ENCODE results near the gene CCDC90B.

The CCDC90B gene

DNA sequence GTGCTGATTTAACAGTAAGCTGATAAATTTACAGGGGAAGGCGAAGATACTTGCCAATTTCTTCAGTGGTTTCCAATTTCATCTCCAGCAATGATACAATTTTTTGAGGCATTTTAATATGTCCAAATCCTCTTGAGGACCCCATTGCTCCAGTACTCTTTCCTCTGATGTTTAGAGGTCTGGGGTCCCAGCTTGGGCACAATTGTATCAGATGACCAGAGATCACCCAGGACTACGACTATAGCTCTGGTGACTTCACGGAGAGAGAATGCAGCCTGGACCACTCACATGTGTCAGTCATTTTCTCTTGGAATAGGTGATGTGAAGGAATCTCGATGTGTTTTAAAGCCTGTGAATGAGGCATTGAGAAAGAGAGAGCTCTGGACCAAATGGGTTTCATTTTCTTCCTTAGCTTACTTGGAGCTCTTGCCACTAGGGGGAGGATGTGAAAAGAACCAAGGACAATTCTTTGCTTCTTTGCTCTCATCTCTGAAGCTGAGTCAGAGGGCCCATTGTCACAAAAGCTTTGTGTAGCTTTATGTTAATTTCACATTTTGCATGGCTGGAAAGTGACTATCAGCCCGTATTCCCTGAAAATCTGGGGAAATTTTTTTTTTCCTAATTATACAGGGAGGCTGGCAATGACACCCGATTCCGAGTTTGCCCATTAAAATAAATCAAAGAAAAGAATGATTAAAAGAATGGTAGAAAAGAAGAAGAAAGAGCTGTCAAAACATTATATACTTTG is 6.7 kb upstream of the CCDC90B start:
- H3K4me1 ChIP-seq (ENCODE audit: control insufficient read depth in 5 of 5, insufficient read depth in 5 of 5, low read length in 5 of 5) = peaks cover 0 to 4% (median 2%) of the 10 kb centered on the region in 5 donors
- H3K36me3 ChIP-seq (ENCODE audit: control insufficient read depth in 5 of 5, insufficient read depth in 5 of 5, low read length in 5 of 5) = no peaks in the 10 kb centered on the region
- no peaks in the 10 kb centered on the region for H3K9me3 ChIP-seq (ENCODE audit: control insufficient read depth in 5 of 5, low read length in 5 of 5)
- no peaks in the 10 kb centered on the region for H3K27me3 ChIP-seq (ENCODE audit: control insufficient read depth in 5 of 5, insufficient read depth in 4 of 5, low read length in 5 of 5)
- peak overlapping the region in 1 of 5 donors; percentile 19 for H3K9ac ChIP-seq (ENCODE audit: low read length in 5 of 5)
- no peak overlapping the region for H3K27ac ChIP-seq (ENCODE audit: low read depth, low read length)
- H3K4me3 ChIP-seq (ENCODE audit: low read depth in 1 of 5, low read length in 5 of 5) = peak overlapping the region in 2 of 5 donors; percentile 23 to 35

DNA sequence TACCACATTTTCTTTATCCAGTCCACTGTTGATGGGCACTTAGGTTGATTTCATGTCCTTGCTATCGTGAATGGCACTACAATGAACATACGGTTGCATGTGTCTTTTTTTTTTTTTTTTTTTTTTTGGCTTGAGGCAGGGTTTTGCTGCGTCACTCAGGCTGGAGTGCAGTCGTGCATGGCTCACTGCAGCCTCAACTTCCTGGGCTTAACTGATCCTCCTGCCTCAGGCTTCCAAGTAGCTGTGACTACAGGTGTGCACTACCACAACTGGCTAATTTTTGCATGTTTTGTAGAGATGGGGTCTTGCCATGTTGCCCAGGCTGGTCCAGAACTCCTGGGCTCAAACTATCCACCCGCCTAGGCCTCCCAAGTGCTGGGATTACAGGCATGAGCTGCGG is 1.5 kb upstream of the CCDC90B start:
- Histone ChIP-seq H3K4me1 (ENCODE audit: control insufficient read depth in 5 of 5, insufficient read depth in 5 of 5, low read length in 5 of 5) (peaks cover 6 to 32% (median 30%) of the 10 kb centered on the region in 5 donors), H3K9me3 (ENCODE audit: control insufficient read depth in 5 of 5, low read length in 5 of 5) (no peaks in the 10 kb centered on the region), H3K27ac (ENCODE audit: low read depth, low read length) (no peak overlapping the region), H3K27me3 (ENCODE audit: control insufficient read depth in 5 of 5, insufficient read depth in 4 of 5, low read length in 5 of 5) (no peaks in the 10 kb centered on the region), H3K36me3 (ENCODE audit: control insufficient read depth in 5 of 5, insufficient read depth in 5 of 5, low read length in 5 of 5) (no peaks in the 10 kb centered on the region), H3K4me3 (ENCODE audit: low read depth in 1 of 5, low read length in 5 of 5) (no peak overlapping the region), H3K9ac (ENCODE audit: low read length in 5 of 5) (no peak overlapping the region)

DNA sequence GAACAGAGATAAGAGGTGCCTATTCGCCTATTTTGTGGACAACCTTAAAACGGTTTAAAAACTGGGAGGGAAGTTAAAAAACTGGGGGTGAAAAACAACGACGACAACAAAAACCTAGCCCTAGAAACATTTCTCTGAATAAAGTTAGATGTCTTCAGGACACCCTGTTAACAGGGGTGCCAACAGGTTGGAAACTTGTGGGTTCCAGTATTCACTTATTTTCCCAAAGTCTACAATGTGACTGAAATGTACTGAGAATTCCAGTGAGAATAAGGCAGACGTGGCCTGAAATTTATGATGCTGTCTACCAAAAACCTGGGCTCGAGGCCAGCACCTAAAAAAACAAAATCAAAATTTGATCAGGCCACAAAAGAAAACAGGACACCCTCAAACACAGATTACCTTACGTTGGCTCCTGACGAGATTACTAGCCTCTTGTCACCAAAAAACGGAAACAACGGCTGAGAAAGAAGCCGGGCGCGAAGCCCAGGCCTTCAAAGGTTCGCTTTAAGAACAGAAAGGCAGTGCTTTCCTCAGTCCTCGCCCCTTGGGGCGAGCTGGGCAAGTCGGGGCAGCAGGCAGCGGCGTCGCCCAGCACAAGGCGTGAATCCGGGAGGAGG is 906 bp downstream of the CCDC90B start:
- peak overlapping the region; percentile 80 to 99 (median 95) for H3K9ac ChIP-seq (ENCODE audit: low read length in 5 of 5)
- peaks cover 6 to 42% (median 39%) of the 10 kb centered on the region in 5 donors for H3K4me1 ChIP-seq (ENCODE audit: control insufficient read depth in 5 of 5, insufficient read depth in 5 of 5, low read length in 5 of 5)

DNA sequence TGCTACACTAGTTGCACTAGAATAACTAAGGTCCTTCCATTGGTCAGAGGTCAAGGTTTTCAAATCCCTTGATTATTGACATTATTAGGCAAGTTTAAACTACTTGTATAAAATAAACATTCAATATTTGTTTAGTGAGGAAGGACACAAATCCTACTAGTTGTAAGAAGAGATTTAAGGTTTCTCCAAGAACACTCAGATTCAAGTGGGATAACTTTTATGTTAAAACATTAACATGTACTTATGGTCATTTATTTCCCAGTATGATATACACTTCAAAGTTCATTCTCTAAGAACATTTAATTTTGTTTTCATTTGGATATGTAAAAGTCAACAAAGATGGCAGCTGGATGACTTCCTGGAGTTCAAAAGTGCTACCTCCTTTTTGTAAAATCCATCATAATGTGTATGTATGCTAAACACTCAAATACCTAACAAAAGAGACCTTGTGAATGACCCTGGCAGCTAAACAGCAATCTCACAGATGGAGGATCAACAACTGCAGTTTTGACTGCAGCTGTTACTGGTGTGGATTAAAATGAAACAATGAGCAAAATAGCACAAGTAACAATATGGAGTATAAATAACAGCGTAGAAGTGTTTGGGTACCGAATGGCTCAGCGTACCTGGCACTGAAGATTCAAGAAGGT is 1.5 kb downstream of the CCDC90B start:
- Histone ChIP-seq H3K36me3 (ENCODE audit: control insufficient read depth in 5 of 5, insufficient read depth in 5 of 5, low read length in 5 of 5) (peaks cover 0 to 3% (median 0%) of the 10 kb centered on the region in 5 donors), H3K27me3 (ENCODE audit: control insufficient read depth in 5 of 5, insufficient read depth in 4 of 5, low read length in 5 of 5) (no peaks in the 10 kb centered on the region), H3K9ac (ENCODE audit: low read length in 5 of 5) (peak overlapping the region; percentile 80 to 99 (median 95)), H3K27ac (ENCODE audit: low read depth, low read length) (peak overlapping the region; percentile 97), H3K4me3 (ENCODE audit: low read depth in 1 of 5, low read length in 5 of 5) (peak overlapping the region; percentile 82 to 97 (median 91)), H3K4me1 (ENCODE audit: control insufficient read depth in 5 of 5, insufficient read depth in 5 of 5, low read length in 5 of 5) (peaks cover 6 to 42% (median 39%) of the 10 kb centered on the region in 5 donors), H3K9me3 (ENCODE audit: control insufficient read depth in 5 of 5, low read length in 5 of 5) (no peaks in the 10 kb centered on the region)

More for the DNA sequence above, 906 bp downstream of the CCDC90B start:
- no peaks in the 10 kb centered on the region for H3K36me3 ChIP-seq (ENCODE audit: control insufficient read depth in 5 of 5, insufficient read depth in 5 of 5, low read length in 5 of 5)
- no peaks in the 10 kb centered on the region for H3K27me3 ChIP-seq (ENCODE audit: control insufficient read depth in 5 of 5, insufficient read depth in 4 of 5, low read length in 5 of 5)
- H3K9me3 ChIP-seq (ENCODE audit: control insufficient read depth in 5 of 5, low read length in 5 of 5) = no peaks in the 10 kb centered on the region
- H3K4me3 ChIP-seq (ENCODE audit: low read depth in 1 of 5, low read length in 5 of 5) = peak overlapping the region; percentile 82 to 97 (median 91)
- H3K27ac ChIP-seq (ENCODE audit: low read depth, low read length) = peak overlapping the region; percentile 97

DNA sequence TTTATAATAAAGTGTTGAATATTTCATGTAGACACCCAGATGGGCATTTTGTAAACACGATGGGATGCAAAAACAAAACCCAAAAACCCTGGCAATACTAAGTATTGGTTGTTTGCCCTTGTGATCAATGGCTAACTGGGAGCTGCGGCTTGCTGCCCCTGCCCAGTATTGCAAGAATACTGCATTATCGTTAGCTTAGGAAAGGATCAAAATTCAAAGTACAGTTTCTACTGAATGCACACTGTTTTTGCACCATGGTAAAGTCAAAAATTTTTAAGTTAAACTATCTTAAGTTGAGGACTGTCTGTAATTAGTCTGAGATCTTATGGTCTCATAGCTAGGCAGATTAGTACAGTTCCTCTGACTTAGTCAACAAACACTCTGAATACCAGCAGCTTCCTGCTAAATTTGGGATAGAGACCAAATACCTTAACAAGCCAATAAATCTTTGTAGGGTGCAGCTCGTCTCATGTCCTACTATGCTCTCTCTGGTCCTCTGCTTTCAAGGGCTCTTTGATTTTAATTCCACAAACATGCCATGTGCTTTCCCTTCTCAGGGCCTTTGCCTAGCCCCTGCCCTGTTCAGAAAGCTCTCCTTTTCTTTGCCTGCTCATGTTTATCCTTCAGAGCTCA is 4.0 kb downstream of the CCDC90B start:
- Histone ChIP-seq H3K36me3 (ENCODE audit: control insufficient read depth in 5 of 5, insufficient read depth in 5 of 5, low read length in 5 of 5) (peaks cover 8 to 14% (median 10%) of the 10 kb centered on the region in 5 donors), H3K4me1 (ENCODE audit: control insufficient read depth in 5 of 5, insufficient read depth in 5 of 5, low read length in 5 of 5) (peaks cover 6 to 42% (median 39%) of the 10 kb centered on the region in 5 donors), H3K9ac (ENCODE audit: low read length in 5 of 5) (no peak overlapping the region), H3K4me3 (ENCODE audit: low read depth in 1 of 5, low read length in 5 of 5) (no peak overlapping the region), H3K27ac (ENCODE audit: low read depth, low read length) (no peak overlapping the region), H3K9me3 (ENCODE audit: control insufficient read depth in 5 of 5, low read length in 5 of 5) (no peaks in the 10 kb centered on the region), H3K27me3 (ENCODE audit: control insufficient read depth in 5 of 5, insufficient read depth in 4 of 5, low read length in 5 of 5) (no peaks in the 10 kb centered on the region)

DNA sequence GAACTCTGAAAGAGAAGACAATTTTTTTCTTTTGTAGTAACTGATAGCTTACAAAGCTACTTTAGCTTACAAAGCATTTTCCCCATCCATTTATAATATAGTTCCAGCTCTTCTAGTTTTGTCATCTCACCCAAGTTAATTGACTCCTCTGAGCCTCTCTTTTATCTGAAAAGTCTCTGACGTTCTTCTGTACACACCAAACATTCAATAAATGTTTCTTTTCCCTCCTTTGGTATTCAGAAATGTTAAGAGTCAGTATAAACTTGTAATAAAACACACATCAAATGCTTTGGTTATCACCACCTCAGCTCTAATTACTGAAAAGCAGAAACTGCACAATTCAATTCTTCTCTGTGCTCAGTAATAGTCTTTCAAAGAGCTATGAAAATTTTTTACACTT is 5.9 kb downstream of the CCDC90B start:
- Histone ChIP-seq H3K9me3 (ENCODE audit: control insufficient read depth in 5 of 5, low read length in 5 of 5) (no peaks in the 10 kb centered on the region), H3K9ac (ENCODE audit: low read length in 5 of 5) (no peak overlapping the region), H3K27me3 (ENCODE audit: control insufficient read depth in 5 of 5, insufficient read depth in 4 of 5, low read length in 5 of 5) (no peaks in the 10 kb centered on the region), H3K27ac (ENCODE audit: low read depth, low read length) (no peak overlapping the region), H3K4me3 (ENCODE audit: low read depth in 1 of 5, low read length in 5 of 5) (no peak overlapping the region), H3K36me3 (ENCODE audit: control insufficient read depth in 5 of 5, insufficient read depth in 5 of 5, low read length in 5 of 5) (peaks cover 21 to 27% (median 24%) of the 10 kb centered on the region in 5 donors), H3K4me1 (ENCODE audit: control insufficient read depth in 5 of 5, insufficient read depth in 5 of 5, low read length in 5 of 5) (peaks cover 3 to 36% (median 34%) of the 10 kb centered on the region in 5 donors)

DNA sequence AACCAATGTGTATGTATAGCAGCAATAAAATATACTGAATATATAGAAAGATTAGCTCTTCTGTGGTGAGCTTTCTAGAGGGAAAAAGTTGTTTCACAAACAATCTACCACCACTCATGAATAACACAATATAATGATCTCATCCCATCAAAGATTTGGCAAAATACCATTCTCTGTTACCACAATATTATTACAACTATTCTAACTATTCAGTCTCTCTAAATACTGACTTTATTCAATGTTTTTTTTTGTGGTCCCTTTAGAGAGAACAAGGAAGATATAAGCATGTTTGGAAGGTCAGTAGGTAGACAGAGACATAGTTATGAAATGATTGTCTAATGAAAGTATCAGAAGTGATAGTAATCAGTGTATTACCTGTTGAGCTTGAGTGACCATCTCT is 7.8 kb downstream of the CCDC90B start:
- Histone ChIP-seq H3K4me3 (ENCODE audit: low read depth in 1 of 5, low read length in 5 of 5) (no peak overlapping the region), H3K9me3 (ENCODE audit: control insufficient read depth in 5 of 5, low read length in 5 of 5) (no peaks in the 10 kb centered on the region), H3K27me3 (ENCODE audit: control insufficient read depth in 5 of 5, insufficient read depth in 4 of 5, low read length in 5 of 5) (no peaks in the 10 kb centered on the region), H3K9ac (ENCODE audit: low read length in 5 of 5) (no peak overlapping the region), H3K36me3 (ENCODE audit: control insufficient read depth in 5 of 5, insufficient read depth in 5 of 5, low read length in 5 of 5) (peaks cover 28 to 41% (median 36%) of the 10 kb centered on the region in 5 donors), H3K4me1 (ENCODE audit: control insufficient read depth in 5 of 5, insufficient read depth in 5 of 5, low read length in 5 of 5) (peaks cover 0 to 18% (median 17%) of the 10 kb centered on the region in 5 donors), H3K27ac (ENCODE audit: low read depth, low read length) (no peak overlapping the region)

DNA sequence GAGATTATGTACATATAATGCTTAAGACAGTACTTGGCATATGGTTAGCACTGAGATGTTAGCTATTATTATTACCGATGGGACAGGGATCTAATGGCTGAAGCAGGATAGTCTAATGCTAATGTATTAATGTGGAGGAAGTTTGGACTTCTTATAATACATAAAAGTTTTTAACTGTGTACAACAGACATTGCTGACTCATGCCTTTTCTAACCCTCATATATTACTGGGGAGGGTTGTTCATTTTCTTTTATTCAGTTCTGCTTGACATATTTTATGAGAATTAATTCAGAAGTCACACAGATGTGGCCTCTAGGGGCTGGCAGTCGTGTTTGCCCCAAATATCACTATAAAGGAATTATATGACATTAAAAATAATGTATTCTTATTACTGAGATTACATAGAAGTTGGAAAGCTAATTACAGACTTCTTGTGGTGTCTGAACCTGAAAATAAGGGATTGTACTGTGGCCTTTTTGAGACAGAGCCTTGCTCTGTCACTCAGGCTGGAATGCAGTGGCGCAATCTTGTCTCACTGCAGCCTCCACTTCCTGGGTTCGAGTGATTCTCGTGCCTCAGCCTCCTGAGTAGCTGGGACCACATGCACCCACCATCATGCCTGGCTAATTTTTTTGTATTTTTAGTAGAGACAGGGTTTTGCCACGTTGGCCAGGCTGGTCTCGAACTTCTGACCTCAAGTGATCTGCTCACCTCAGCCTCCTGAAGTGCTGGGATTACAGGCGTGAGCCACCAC is 10.1 kb downstream of the CCDC90B start:
- no peak overlapping the region for H3K27ac ChIP-seq (ENCODE audit: low read depth, low read length)
- no peaks in the 10 kb centered on the region for H3K27me3 ChIP-seq (ENCODE audit: control insufficient read depth in 5 of 5, insufficient read depth in 4 of 5, low read length in 5 of 5)
- H3K9me3 ChIP-seq (ENCODE audit: control insufficient read depth in 5 of 5, low read length in 5 of 5) = no peaks in the 10 kb centered on the region
- no peaks in the 10 kb centered on the region for H3K4me1 ChIP-seq (ENCODE audit: control insufficient read depth in 5 of 5, insufficient read depth in 5 of 5, low read length in 5 of 5)
- no peak overlapping the region for H3K9ac ChIP-seq (ENCODE audit: low read length in 5 of 5)
- H3K4me3 ChIP-seq (ENCODE audit: low read depth in 1 of 5, low read length in 5 of 5) = no peak overlapping the region
- peaks cover 35 to 53% (median 45%) of the 10 kb centered on the region in 5 donors for H3K36me3 ChIP-seq (ENCODE audit: control insufficient read depth in 5 of 5, insufficient read depth in 5 of 5, low read length in 5 of 5)

DNA sequence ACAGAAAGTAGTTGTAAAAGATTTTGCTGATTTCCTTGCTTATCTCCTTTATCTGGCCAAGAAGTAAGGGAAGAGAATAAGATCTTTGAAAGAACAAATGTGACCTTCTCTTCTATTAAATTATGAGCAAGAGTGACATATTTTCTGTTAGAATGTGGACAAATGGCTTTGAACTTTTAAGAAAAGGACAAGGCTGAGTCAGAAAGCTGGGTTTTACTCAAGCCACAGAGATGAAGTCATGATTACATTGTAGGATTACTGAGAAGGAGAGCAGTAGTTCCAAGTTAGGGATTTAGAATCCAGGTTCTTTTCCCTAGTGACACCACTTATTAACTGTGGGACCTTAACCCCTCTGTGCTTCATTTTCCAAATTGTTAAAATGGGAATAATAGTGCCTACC is 13.5 kb downstream of the CCDC90B start:
- Histone ChIP-seq H3K36me3 (ENCODE audit: control insufficient read depth in 5 of 5, insufficient read depth in 5 of 5, low read length in 5 of 5) (peaks cover 29 to 42% (median 32%) of the 10 kb centered on the region in 5 donors), H3K27ac (ENCODE audit: low read depth, low read length) (no peak overlapping the region), H3K4me3 (ENCODE audit: low read depth in 1 of 5, low read length in 5 of 5) (no peak overlapping the region), H3K4me1 (ENCODE audit: control insufficient read depth in 5 of 5, insufficient read depth in 5 of 5, low read length in 5 of 5) (no peaks in the 10 kb centered on the region), H3K9me3 (ENCODE audit: control insufficient read depth in 5 of 5, low read length in 5 of 5) (no peaks in the 10 kb centered on the region), H3K27me3 (ENCODE audit: control insufficient read depth in 5 of 5, insufficient read depth in 4 of 5, low read length in 5 of 5) (no peaks in the 10 kb centered on the region), H3K9ac (ENCODE audit: low read length in 5 of 5) (no peak overlapping the region)
